ENCODE measurements around the gene MLST8.
A peak's percentile ranks its signal among the peaks of the same experiment; 100 is the strongest.

Gene MLST8

DNA sequence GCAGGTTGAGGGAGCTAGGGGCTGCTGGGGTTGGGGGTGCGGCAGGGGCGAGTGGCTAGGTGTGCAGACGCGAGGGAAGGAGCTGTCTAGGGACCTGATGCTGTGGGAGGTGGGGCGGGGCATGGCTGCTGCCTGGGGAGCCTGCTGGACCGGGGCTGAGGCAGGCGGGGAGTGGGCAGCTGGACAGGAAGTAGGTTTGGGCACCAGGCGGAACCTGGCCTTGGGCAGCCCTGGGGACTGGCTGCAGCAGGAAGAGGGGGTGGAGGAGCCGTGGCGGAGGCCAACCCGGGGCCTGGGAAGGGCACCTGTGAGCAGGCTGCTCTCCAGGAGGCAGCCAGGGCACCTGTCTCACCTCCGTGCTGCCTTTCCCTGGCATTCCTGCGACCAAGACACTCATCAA lies 25.1 kb downstream of the MLST8 start:
- Histone ChIP-seq H3K36me3 (peaks cover 88% of the 10 kb centered on the region), H3K27me3 (ENCODE audit: insufficient read depth, low read depth, severe bottlenecking) (no peaks in the 10 kb centered on the region), H3K27ac (no peak overlapping the region), H3K9me3 (ENCODE audit: severe bottlenecking) (no peaks in the 10 kb centered on the region), H3K4me3 (ENCODE audit: low read depth, low read length) (no peak overlapping the region)
- DNase-seq, result no peak
- TF ChIP-seq, protein P1, sequence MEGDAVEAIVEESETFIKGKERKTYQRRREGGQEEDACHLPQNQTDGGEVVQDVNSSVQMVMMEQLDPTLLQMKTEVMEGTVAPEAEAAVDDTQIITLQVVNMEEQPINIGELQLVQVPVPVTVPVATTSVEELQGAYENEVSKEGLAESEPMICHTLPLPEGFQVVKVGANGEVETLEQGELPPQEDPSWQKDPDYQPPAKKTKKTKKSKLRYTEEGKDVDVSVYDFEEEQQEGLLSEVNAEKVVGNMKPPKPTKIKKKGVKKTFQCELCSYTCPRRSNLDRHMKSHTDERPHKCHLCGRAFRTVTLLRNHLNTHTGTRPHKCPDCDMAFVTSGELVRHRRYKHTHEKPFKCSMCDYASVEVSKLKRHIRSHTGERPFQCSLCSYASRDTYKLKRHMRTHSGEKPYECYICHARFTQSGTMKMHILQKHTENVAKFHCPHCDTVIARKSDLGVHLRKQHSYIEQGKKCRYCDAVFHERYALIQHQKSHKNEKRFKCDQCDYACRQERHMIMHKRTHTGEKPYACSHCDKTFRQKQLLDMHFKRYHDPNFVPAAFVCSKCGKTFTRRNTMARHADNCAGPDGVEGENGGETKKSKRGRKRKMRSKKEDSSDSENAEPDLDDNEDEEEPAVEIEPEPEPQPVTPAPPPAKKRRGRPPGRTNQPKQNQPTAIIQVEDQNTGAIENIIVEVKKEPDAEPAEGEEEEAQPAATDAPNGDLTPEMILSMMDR (IDR thresholded peaks at IDR 0.05; ENCODE audit: low read depth, low read length), result no peak

DNA sequence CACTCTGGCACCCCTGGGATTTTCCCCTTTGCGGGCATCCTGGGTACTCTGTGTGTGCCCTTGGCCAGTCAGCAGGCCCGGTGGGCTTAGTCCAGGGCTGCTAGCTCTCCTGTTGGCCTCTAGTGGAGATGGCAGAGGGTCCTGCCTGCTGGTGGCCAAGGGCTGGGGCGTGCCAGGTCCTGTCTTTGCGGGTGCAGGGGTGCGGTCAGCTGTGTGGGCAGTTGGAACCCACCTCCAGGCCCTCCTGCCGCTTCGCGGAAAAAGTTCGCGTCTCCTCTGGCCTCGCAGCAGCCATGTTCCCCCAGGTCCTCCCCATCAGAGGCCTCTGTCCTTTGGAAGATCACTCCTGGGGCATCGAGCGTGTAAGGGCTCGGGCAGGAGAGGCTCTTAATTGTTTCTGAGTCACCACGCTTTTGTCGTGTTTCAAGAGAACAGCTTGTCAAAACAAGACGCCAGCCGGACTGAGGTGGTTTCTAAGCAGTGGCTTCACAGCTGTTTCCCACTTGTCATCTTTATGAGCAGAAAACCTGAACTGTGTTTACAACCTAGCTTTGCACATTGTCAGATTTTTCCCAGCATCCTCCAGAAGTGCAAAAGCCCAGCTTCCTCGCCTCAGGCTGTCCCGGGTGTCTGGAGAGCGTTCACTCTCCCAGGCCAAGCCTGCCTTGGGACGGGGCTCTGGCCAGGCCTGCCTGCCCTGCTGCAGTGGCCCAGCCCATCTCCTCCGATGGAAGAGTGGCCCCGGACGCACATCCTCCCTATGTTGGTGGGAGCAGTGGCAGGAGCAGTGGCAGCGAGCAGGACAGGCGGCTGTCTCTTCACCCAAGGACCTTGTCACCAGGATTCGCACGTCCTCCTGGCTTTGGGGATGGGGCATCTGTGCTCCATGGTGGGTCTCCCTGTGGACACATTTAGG lies 26.0 kb downstream of the MLST8 start:
- no peaks in the 10 kb centered on the region for H3K9me3 ChIP-seq (ENCODE audit: severe bottlenecking)
- DNase-seq, result no peak
- H3K36me3 ChIP-seq, result peaks cover 94% of the 10 kb centered on the region
- no peaks in the 10 kb centered on the region for H3K27me3 ChIP-seq (ENCODE audit: insufficient read depth, low read depth, severe bottlenecking)
- H3K4me3 ChIP-seq (ENCODE audit: low read depth, low read length), result no peak overlapping the region
- 0 out of 2 replicates have a peak overlapping the region, but pooled peaks have one; percentile 0 for H3K27ac ChIP-seq
- TF ChIP-seq, protein P1 (IDR thresholded peaks at IDR 0.05; ENCODE audit: low read depth, low read length), result no peak

DNA sequence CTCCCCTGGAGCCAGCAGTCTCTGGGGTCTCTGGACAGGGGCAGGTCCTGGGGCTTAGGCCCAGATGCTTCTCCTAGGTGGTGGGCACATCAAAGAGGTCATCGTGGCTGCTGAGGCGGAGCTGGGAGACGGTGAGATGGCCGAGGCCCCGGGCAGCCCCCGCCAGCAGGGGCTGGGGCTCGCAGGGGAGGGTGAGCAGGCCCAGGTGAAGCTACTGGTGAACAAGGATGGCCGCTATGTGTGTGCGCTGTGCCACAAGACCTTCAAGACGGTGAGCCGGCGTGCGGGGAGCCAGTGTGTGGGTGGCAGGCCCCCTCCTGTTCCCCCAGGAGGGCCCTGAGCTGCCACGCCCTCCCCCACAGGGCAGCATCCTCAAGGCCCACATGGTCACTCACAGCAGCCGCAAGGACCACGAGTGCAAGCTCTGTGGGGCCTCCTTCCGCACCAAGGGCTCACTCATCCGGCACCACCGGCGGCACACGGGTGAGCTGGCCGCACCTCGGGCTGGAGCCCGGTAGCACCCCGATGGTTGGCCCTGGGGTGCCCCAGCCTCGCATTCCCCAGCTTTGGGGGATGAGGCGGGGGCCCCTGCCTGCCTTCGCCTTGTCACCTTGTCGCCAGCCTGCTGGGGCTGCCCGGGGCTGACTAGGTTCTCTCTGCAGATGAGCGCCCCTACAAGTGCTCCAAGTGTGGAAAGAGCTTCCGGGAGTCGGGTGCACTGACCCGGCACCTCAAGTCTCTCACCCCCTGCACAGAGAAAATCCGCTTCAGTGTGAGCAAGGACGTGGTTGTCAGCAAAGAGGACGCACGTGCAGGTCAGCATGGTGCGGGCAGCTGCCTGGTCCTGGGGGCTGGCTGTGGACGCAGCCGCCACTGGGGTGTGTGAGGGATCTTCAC lies 27.1 kb downstream of the MLST8 start:
- no peaks in the 10 kb centered on the region for H3K27me3 ChIP-seq (ENCODE audit: insufficient read depth, low read depth, severe bottlenecking)
- no peak for DNase-seq
- H3K9me3 ChIP-seq (ENCODE audit: severe bottlenecking), result no peaks in the 10 kb centered on the region
- H3K4me3 ChIP-seq (ENCODE audit: low read depth, low read length), result no peak overlapping the region
- TF ChIP-seq, protein P1 (IDR thresholded peaks at IDR 0.05; ENCODE audit: low read depth, low read length), result no peak
- peaks cover 92% of the 10 kb centered on the region for H3K36me3 ChIP-seq
- H3K27ac ChIP-seq, result no peak overlapping the region; the same call in 1 of the 2 replicates

DNA sequence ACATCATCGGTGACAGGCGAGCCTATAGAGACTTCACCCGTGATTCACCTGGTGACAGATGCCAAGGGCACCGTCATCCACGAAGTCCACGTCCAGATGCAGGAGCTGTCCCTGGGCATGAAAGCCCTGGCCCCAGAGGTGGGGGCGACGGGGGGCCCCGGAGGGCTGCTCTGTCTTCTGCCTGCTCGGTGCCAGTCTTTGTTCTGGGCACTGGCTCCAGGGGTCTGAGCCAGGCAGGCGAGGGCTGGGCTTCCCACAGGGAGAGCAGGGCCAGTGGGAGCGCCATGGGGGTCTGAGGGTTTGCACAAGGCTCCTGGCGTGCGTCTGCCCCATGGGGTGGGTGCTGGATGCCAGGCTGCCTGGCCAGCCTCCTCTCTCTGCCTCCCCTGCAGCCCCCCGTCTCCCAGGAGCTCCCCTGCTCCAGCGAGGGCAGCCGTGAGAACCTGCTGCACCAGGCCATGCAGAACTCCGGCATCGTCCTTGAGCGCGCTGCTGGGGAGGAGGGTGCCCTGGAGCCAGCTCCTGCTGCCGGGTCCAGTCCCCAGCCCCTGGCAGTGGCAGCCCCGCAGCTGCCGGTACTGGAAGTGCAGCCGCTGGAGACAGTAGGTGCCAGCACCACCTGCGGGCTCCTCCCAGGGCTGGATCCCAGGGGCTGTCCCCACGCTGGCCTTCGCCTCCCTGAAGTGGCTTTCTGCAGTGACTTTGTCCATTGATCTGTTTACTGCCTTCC lies 28.0 kb downstream of the MLST8 start:
- TF ChIP-seq, protein P1 (IDR thresholded peaks at IDR 0.05; ENCODE audit: low read depth, low read length), result no peak
- Histone ChIP-seq H3K27ac (peak overlapping the region; percentile 31; the same call in 1 of the 2 replicates), H3K27me3 (ENCODE audit: insufficient read depth, low read depth, severe bottlenecking) (no peaks in the 10 kb centered on the region), H3K9me3 (ENCODE audit: severe bottlenecking) (no peaks in the 10 kb centered on the region), H3K4me3 (ENCODE audit: low read depth, low read length) (no peak overlapping the region), H3K36me3 (peaks cover 95% of the 10 kb centered on the region)
- DNase-seq, result no peak

Measured in WERI-Rb-1 (cell line).